Activated effector memory CD4-positive, alpha-beta T cell treated with anti-CD3 and anti-CD28 coated beads, Interleukin-2, amount 50 U/mL, for 16 hours (primary cell): Measurements from ENCODE around the gene SIRPB2.

ENCODE experiments used
- DNase-seq: peaks from one replicate; pipeline ENCODE4 v3.0.0-alpha.2; 2020

Gene SIRPB2

DNA sequence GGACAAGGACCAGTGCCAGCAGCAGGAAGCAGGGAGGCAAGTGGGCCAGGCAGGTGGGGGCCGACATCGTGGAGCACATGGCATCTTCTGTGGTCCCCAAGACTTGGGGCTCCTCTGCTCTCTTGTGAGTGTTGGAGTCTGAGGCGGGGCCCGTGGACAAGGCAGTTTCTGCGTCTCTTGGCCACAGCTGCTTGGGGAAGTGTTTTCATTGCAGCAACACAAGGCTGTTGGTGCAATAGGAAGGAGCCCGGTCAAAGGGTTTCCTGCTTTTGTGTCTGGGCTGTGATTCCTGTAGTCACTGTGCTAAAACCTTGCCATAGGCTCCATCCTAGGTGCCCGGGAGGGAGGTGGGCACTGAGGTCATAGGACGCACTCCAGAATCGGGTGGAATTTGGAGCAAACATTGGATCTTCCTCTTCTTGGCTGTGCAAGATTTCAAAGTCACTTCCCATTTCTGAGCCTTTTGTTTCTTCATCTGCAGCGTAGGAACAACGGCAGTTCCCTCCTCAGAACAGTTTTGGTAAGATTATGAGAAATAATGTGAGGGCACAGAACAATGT, at the start of gene SIRPB2:
TSS of gene SIRPB2 (minus strand) at position 140 of the 560 bp plus-strand sequence. CDS start at position 79, 61 bp downstream.
- no peak for DNase-seq

DNA sequence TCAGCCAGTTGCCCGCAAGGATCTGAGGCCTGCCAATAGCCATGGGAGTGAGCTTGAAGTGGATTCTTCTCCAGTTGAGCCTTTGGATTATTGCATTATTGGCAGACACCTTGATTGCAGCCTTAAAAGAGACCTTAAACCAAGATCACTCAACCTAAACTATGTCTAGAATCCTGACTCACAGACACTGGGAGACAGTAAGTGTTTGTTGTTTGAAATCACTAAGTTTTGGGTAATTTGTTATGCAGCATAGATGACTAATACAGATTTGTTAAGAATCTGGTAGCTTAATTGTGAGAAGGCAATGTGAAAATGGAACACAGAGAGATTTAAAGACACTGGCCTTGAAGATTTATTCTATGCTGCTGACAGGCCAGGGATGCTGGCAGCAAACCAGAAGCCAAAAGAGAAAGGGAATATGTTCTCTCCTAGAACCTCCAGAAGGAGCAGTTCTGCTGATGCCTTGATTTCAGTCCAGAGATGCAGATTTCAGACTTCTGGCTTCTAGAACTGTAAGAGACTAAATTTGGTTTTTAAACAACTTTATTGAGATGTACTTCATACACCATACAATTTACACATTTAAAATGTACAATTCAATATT, 48.7 kb upstream of the SIRPB2 start:
- no peak for DNase-seq

DNA sequence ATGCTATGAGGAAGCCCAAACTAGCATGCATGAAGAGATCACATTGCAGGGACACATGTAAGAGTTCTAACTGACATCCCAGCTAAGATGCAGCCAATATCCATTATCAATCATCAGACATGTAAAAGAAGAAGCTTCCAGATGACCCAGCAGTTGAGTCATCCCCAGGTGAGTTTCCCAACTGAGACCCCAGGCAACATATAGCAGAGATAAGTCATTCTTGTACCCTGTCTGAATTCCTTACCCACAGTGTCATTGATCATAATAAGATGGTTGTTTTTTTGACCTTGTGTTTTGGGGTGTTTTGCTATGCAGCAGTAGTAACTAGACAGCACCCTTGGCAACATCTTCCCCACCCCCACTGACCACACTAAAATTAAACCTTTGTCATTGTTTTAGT, 47.4 kb upstream of the SIRPB2 start:
- no peak for DNase-seq

DNA sequence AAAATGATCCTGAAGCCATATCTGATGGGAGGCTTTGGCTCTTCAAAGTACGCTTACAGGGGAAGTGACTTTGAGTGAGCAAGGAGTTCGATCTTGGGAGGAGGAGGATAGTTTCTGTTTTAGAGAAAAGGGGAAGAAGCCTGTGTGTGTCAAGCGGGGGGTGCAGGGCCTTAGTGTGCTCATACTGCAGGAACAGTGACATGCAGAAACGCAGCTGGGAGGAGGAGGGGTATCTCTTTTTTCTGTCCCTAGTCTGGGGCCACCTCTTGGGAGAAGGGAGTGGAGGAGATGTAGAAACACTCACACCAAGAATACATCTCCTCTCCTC, 46.5 kb upstream of the SIRPB2 start:
- DNase-seq, result no peak

DNA sequence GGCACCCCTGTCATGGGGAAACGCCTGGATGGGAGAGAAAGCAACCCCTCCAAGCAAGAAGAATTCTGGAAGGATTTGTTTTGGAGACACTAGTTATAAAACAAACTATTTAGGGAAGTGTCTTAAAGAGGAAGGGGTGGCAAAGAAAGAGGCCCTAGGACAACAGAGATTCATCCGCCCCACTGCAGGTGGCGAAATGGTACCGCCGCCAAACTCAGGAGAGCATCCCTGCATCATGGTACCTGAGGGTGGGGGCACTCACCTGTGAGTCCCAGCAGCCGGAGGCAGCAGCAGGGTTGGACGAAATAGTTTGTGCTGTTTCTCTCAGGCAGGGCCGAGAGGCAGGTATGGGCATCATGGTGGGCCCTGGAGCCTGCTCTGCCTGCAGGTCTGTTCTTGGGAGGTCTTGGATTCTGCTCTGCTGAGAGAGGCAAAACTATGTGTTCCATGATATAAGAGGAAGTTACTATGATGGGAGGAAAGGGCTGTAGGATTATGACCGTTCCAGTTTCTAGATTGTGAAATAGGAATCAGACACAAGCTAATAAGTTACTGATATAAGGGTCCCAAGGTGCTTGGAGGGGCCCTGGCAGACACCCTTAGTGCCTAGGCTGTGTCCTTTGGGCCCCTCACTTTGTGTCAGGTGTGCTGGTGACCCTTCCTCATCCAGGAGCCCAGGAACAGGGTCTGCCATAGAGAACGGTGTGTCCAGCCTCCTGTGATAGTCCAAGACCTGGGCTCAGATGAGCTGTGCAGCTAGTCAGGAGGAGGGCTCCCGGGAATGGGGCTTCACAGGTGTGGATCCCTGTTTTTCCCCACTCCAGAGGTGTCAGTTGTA, 45.9 kb upstream of the SIRPB2 start:
- no peak for DNase-seq

DNA sequence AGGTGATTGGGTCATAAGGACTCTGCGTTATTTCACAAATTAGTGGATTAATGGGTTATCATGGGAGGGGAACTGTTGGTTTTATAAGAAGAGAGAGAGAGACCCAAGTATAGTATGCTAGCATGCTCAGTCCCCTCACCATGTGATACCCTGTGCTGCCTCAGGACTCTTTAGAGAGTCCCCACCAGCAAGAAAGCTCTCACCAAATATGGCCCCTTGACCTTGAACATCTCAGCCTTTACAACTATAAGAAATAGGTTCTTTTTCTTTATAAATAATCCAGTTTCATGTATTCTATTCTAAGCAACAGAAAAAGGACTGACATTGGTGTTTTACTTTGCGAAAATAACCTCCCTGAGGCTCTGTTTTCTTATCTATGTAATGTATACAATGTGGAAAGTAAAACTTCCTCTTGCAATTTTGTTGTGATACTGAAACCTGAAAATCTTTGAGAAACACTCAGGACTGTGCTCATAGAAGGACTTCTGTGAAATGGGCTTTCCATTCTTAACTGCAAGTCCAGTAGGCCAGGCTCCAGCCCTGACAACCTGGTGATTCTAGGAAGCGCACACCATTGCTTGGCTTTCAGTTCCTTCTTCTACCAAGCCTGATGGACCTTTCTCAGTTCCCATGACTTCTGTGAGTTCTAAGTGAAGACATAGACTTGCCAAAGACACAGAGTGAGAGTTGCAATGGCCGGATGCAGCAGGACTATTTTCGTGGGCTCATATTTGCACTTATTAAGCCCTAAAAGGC, 44.4 kb upstream of the SIRPB2 start:
- no peak for DNase-seq

DNA sequence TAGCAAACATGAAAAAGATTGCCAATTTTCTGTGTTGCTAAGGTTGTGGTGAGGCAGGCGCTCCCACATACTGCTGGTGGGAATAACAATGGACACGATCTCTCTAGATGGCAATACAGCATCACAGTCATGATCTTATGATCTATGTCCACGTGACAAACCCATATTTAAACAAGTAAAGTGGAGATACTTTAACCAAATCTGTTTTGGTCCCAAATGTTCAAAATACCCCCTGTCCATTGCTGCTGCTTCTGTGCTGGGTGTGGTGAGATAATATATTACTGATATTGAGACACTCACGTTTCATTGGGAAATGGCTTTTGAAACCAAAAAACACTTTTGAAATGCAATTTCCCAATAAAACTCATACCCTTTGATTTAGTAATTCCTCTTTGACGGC, 43.3 kb upstream of the SIRPB2 start:
- no peak for DNase-seq

DNA sequence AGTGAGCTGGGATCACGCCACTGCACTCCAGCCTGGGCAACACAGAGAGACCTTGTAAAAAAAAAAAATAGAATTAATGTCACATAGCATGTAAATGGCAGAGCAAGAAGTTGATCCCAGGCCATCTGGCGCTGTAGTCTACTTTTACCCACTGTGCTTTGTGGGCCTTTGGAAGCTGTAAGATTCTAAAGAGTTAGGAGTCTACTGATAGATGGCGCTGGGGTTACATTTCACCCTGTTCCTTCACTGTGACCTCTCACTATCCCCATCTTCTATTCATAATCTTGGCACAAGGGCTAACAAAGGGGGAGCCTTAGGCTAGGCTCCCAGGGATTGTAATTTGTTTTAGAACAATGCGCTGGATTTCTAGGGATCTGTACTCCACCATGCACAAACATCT, 41.8 kb upstream of the SIRPB2 start:
- DNase-seq, result no peak

DNA sequence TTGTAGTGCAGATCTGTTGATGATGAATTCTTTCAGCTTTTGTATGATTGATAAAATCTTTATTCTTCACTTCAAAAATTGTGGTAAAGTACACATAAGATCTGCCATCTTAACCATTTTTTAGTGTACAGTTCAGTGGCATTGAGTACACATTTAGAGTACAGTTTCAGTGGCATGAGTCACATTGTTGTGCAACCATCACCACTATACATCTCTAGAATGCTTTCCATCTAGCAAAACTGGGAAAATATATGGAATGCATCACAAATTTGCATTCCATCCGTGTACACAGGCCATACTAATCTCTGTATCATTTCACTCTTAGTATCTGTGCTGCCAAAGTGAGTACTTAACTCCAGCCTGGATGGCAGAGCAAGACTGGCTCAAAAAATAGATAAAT, 37.6 kb upstream of the SIRPB2 start:
- DNase-seq, result no peak

DNA sequence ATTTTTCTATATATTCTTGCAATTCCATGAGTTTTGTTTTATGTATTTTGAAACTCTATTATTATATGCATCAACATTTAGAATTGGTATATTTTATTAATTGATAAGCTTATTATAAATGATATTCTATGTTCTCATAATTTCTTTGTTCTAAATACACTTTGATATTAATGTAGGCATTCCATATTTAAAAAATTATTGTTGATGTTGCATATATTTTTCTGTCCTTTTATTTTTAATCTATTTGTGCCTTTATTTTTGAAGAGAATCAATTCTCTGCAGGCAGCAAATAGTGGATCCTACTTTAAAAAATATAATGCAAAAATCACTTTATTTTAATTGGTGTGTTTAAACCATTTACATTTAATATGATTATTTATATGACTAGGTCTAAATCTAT, 36.7 kb upstream of the SIRPB2 start:
- DNase-seq, result no peak

DNA sequence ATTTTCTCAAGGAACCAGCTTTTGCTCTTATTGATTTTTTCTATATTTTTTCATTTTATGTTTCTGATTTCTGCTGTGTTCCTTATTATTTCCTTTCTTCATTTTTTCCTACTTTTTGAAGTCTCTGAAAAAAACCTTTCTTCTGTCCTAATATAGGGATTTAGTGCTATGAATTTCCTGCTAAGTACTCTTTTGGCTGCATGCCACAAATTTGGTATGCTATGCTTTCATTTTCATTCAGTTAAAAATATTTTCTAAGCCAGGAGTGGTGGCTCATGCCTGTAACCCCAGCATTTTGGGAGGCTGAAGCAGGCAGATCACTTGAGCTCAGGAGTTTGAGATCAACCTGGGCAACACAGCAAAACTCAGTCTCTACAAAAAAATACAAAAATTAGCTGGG, 35.7 kb upstream of the SIRPB2 start:
- no peak for DNase-seq

DNA sequence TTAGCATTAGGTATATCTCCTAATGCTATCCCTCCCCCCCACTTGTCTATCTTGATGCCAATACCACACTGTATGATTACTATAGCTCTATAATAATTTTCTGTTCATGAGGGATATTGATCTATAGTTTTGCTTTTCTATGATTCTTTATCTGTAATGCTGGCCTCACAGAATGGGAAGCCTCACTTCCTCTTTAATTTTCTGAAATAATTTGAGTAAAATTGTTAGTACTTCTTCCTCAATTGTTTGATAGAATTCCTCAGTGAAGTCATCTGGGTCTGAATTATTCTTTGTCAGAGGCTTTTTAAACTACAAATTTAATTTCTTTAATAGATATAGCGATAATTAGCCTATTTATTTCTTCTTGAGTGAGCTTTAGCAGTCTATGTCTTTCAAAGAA, 35.1 kb upstream of the SIRPB2 start:
- DNase-seq, result no peak

DNA sequence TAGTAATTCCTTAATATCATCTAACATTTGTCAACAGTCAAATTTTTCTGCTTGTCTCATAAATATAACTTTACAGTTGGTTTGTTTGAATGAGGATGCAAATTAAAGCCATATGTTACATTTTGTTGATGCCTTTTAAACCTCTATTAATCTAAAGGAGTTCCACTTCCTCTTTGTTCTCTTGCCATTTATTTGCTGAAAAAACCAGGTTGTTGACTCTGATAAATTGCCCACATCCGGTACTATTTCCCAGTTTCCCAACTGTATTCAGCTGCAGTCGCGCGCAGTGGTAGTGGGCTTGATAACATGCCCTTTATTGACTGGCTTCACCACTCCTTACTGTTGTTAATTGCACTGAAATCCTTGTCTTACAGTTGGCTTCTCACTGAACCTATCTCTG, 32.8 kb upstream of the SIRPB2 start:
- DNase-seq, result no peak

DNA sequence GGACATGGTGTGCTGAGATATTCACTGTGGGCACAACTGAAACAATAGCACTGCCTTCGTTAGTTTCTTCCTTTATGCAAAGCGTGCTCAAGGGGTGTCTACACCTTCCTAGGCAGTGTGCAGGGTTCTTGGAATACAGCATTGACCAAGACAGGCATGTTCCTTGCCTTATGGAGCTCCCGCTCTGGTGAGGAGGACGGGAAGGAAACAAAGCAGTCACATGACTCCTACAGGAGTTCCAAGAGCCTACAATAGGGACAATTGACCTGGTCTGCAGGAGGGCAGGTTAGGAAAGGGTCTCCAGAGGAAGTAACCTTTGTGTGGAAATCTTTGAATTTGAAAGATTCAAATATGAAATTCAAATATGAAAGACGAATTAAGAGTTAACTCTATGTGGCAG, 25.8 kb upstream of the SIRPB2 start:
- no peak for DNase-seq

DNA sequence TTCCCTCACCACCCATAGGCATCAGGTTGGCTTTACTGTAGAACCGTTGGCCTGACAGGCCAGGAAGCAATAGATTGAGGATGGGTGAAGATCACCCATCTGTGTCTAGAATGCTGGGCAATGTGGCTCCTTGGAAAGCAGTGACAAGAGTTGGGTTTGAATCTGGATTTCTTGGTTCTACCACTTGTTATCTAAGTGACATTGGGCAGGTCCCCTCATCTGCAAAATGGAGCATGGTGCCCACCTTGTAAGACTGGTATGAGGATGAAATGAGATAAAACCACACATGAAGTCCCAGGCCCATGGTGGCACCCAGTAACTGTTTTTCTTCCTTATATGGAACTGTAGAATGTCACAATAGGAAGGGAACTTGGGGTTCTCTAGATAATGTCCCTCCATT, 22.6 kb upstream of the SIRPB2 start:
- DNase-seq, result no peak

DNA sequence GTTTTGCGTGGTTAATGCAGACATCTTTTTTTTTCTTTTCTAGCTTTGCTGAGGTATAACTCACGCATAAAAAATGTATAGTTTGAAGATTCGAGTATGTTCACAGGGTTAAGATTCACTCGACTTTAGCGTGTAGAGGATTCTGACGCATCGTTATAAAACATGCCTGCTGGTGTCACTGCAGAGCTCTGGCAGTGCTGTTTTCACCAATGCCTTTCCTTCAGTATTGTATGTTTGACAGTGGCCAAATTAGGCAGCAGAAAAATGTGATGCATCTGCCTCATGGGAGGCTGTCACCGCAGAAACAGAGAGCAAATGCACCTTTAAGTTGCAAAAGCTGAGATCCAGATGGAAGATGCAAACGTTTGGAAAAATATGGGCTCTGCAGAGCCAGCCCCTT, 18.0 kb upstream of the SIRPB2 start:
- no peak for DNase-seq

DNA sequence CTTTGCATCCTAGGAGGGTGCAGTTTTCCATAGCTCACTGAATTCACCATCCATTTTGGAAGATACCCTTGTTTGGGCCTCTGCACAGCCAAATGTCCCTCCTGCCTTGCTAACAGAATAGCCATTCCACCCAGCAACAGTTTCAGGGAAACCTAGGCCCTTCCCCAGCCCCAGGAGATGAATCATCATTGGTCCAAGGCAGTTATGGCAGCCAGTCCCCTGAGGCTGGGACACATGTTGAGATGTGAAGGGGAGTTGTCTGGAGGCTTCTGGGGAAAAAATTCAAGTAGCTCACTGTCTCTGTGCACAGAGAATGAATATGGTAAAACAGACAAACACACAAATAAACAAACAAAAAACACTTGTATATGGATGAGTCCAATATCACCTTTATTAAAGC, 17.4 kb upstream of the SIRPB2 start:
- no peak for DNase-seq

DNA sequence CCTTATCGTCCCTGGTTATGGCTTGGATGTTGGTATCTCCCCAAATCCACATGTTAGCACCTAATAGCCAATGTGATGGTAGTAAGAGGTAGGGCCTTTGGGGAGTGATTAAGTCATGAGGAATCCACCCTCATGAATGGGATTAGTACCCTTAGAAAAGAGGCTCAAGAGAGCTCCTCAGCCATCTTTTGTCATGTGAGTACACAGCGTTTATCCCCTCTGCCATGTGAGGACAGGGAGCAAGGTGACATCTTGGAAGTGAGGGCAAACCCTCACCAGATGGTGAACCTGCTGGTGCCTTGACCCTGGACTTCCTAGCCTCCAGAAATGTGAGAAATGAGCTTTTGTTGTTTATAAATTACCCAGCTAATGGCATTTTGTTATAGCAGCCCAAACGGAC, 16.1 kb upstream of the SIRPB2 start:
- no peak for DNase-seq

DNA sequence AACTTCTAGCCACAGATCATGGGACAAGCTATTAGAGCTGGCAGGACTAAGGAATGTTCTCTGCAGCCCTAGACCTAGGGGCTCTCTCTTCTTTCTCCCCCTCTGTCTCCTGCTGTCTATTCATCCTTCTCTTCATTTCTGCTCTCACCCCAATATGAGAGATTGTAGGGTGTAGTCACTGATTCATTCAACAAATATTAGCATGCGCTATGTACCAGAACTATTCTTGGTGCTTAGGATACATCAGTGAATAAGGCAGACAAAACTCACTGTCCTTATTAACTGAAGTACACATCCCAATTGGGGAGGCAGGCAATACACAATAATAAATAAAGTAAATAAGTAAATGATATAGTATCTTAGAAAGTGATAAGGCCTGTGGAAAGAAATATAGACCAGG, 14.7 kb upstream of the SIRPB2 start:
- DNase-seq, result no peak

DNA sequence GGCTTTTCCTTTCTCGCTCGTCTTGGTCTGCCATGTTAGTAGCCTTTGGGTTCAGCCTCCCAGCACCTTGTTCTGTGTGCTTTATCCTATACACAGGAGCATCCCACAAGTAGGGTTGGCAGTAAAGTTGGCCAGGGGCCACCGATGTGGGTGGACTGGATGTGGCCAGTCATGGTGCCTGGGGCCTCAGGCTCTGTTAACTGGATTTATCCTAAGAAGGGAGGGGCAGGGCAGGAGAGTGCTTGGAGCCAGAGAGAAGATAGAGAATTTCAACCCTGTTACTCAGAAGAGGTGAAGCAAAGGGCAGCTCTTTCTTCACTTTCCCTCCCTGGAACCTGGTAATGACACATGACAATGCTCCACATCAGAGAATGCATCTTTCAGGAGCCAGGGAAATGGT, 14.1 kb upstream of the SIRPB2 start:
- DNase-seq, result no peak

DNA sequence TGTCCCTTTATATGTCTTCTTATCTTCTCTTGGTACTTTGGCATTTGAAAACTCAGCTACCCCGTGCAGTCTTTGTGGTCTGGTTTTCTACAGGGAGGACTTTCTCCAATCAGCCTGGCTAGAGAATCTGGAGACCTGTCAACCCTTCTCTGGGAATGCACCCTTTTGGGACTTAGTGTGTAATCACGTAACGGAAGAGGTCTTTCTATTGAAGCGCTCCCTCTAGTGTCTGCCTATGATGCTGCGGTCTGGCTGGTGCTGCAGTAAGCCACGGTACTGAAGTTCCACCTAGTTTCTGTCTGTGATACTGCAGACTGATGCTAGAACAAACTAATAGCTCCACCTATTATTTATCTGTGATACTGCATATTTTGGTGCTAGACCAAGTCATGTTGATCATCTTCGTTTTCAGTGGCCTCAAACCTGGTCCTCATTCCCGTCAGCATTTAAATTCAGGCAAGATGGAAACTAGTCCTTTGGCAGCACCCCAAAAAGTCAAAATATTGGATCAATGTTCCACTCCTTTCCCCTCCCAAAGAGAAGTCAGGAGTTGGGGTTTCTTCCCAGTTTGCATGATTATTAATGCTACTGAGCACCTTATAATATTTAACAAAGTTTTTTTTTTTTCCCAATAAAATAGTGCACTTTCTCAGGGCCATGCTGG, 12.5 kb upstream of the SIRPB2 start:
- peak; percentile 89 for DNase-seq

DNA sequence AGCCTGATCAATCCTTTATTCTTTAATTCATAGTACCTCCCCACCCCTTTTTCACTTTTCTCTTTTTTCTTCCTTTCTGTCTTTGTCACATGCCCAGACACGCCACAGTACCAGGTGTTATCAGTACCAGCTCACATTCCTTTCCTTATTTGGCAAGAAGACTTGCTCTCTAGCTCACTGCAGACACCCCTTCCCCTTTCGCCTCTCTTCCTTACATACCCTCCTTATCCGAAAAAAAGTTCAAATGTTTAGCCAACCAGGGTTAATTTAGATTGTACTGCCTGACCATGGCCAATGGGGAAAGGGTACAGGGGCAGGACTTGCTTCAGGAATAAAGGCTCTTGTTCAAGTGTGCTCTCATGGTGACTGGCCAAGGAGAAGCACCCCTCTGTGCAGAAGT, 9.3 kb upstream of the SIRPB2 start:
- no peak for DNase-seq
